Erythroblast (primary cell): ENCODE measurements around the gene FAM43A.

Experiments
- GATA1 ChIP-seq: IDR thresholded peaks from 2 replicates; pipeline ENCODE4 v1.6.1; 2011; ENCODE audit warnings: low read depth, mild to moderate bottlenecking, control low read depth, low read length, moderate library complexity
- POLR2A ChIP-seq: IDR thresholded peaks from 2 replicates; pipeline ENCODE4 v1.6.1; 2011; ENCODE audit warnings: mild to moderate bottlenecking, low read length

DNA sequence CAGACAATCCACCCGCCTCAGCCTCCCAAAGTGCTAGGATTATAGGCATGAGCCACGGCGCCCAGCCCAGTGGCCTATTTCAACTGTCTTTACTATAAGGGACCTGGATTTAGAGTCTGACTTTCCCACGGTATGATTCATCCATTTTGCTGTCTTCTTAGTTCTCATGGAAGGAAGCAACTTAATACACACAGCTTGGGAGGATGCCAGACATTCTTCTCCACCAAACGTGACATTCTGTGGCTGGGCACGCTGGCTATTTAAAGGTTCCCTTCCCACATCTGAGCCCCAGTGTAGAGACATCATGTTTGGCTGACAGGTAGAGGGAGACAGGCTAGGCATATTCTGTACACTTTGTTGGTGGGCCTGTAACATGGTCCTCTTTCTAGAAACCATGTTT is 26.2 kb downstream of the FAM43A start:
- no peak for TF ChIP-seq POLR2A
- no peak for TF ChIP-seq GATA1
